Measurements from ENCODE around the gene DEFB121. TPM values are rescaled to one million over a fixed set of nuclear protein-coding genes. Genes with fewer than 3 reads are reported as not detected.

The DEFB121 gene
- total RNA-seq = not detected in 2 replicates

GRCh38 chr20:31406115-31406514 lies at the start of gene DEFB121:
DEFB121 (minus strand) TSS chr20:31406215; CDS start chr20:31406152, 63 bp downstream.

GRCh38 chr20:31440012-31440659 lies 34.1 kb upstream of the DEFB121 start, which contains the start of gene DEFB123:
DEFB123 (plus strand) TSS chr20:31440632; CDS start chr20:31440699, 67 bp downstream.

GRCh38 chr20:31390490-31390889 lies 15.5 kb downstream of the DEFB121 start, which contains the start of gene DEFB119:
DEFB119 (minus strand) TSS chr20:31390590; CDS start chr20:31390483, 107 bp downstream.

DNA sequence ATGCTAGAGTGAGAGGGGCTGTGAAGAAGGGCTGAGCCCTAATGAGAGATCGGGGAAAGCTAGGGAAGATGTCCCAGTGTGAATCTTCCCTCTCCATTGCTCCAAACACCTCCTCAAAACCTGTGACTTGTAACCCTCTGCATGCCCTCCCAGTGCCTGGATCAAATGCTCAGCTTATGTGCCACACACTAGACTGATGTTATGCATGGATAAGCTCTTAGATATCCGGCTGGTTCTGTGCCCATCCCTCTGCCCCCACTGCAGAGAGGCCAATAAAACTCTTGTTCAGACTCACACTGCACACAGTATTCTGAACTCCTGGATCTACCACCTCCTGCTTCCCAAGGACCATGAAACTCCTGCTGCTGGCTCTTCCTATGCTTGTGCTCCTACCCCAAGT lies 37.7 kb downstream of the DEFB121 start, which contains the start of gene DEFB118:
Gene DEFB118, plus strand, starts transcription at position 301 of the 400 bp plus-strand sequence. Its CDS starts 50 bp downstream, at position 351.

Other genes with a start within 250 kb of the DEFB121 start
- not detected in 2 replicates for gene DEFB115, start 148.6 kb downstream of the DEFB121 start, total RNA-seq
- not detected in 2 replicates for gene DEFB116, start 97.6 kb downstream of the DEFB121 start, total RNA-seq
- not detected in 2 replicates for gene DEFB118, start 37.6 kb downstream of the DEFB121 start, total RNA-seq
- gene DEFB119, start 15.6 kb downstream of the DEFB121 start, total RNA-seq = not detected in 2 replicates
- gene DEFB123, start 34.4 kb upstream of the DEFB121 start, total RNA-seq = not detected in 2 replicates
- gene DEFB124, start 68.9 kb upstream of the DEFB121 start, total RNA-seq = not detected in 2 replicates
- not detected in 2 replicates for gene REM1, start 69.1 kb upstream of the DEFB121 start, total RNA-seq
- gene HM13, start 108.2 kb upstream of the DEFB121 start, total RNA-seq = 116 and 120 TPM in 2 replicates
- gene ID1, start 199.1 kb upstream of the DEFB121 start, total RNA-seq = 109 and 187 TPM in 2 replicates
- gene COX4I2, start 231.7 kb upstream of the DEFB121 start, total RNA-seq = 0.98 TPM in 1 of 2 replicates, not detected in the other

Measured in mesangial cell (primary cell).